WTC11 (cell line): ENCODE measurements around the gene TAS2R40.

Source experiments
- CTCF ChIP-seq: fragments of 200-600 bp; IDR thresholded peaks from 2 replicates; pipeline ENCODE4 v1.8.0; 2022; ENCODE audit warnings: antibody characterized with exemption
- ESRRA ChIP-seq: sonication (generic); formaldehyde crosslinking; IDR thresholded peaks from 2 replicates; pipeline ENCODE4 v1.8.1; 2022; ENCODE audit warnings: mild to moderate bottlenecking, missing genetic modification reagents, borderline replicate concordance
- FOXP1 ChIP-seq: sonication (generic); formaldehyde crosslinking; IDR thresholded peaks from 2 replicates; pipeline ENCODE4 v1.8.0; 2022; ENCODE audit warnings: missing genetic modification reagents, mild to moderate bottlenecking, moderate library complexity, borderline replicate concordance
- IRF2 ChIP-seq: sonication (generic); formaldehyde crosslinking; IDR thresholded peaks from 2 replicates; pipeline ENCODE4 v1.8.0; 2022; ENCODE audit warnings: low read depth, missing genetic modification reagents, borderline replicate concordance
- RELA ChIP-seq: sonication (generic); formaldehyde crosslinking; IDR thresholded peaks from 2 replicates; pipeline ENCODE4 v1.8.1; 2022; ENCODE audit warnings: missing genetic modification reagents, mild to moderate bottlenecking, borderline replicate concordance
- SOX15 ChIP-seq: fragments of 250-450 bp; sonication (Bioruptor Pico); IDR thresholded peaks from 2 replicates; pipeline ENCODE4 v1.9.0; 2021; ENCODE audit warnings: mild to moderate bottlenecking
- SP1 ChIP-seq: sonication (generic); formaldehyde crosslinking; conservative IDR thresholded peaks from 2 replicates; pipeline ENCODE4 v1.8.1; 2022; ENCODE audit warnings: missing genetic modification reagents
- TCF7 ChIP-seq: sonication (generic); formaldehyde crosslinking; IDR thresholded peaks from 2 replicates; pipeline ENCODE4 v1.8.0; 2022; ENCODE audit warnings: mild to moderate bottlenecking, low read depth, missing genetic modification reagents, moderate library complexity
- TEAD1 ChIP-seq: sonication (generic); formaldehyde crosslinking; IDR thresholded peaks from 2 replicates; pipeline ENCODE4 v1.8.0; 2022; ENCODE audit warnings: mild to moderate bottlenecking, missing genetic modification reagents
- TP53 ChIP-seq: sonication (generic); formaldehyde crosslinking; IDR thresholded peaks from 2 replicates; pipeline ENCODE4 v1.8.1; 2023; ENCODE audit warnings: mild to moderate bottlenecking, missing genetic modification reagents
- ZNF423 ChIP-seq: fragments of 250-450 bp; sonication (Bioruptor Pico); IDR thresholded peaks from 2 replicates; pipeline ENCODE4 v2.1.2; 2022; ENCODE audit warnings: mild to moderate bottlenecking, moderate library complexity
- TF ChIP-seq, protein P1 (sequence below): sonication (generic); formaldehyde crosslinking; IDR thresholded peaks from 2 replicates; pipeline ENCODE4 v1.8.1; 2023; ENCODE audit warnings: mild to moderate bottlenecking, missing genetic modification reagents

DNA sequence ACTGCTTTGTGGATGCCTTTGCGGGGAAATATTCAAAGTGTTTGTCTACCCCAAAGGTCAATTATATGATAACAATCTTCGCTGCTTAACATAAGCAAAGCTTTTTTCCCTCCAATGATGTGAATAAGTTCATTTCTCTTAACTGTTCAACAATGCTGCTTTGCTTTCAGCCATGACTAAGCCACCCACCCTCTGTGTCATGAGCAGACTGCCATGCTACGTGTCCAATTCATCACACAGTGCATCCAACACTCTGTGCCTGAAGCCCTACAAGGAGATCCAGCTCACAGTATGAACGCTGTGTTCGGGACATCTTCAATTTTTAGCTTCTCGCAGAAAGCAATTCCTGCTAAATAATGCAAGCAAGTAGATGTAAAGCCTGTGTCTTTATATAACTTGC is 5.7 kb upstream of the TAS2R40 start:
- no peak for TF ChIP-seq CTCF
- TF ChIP-seq, protein P1, sequence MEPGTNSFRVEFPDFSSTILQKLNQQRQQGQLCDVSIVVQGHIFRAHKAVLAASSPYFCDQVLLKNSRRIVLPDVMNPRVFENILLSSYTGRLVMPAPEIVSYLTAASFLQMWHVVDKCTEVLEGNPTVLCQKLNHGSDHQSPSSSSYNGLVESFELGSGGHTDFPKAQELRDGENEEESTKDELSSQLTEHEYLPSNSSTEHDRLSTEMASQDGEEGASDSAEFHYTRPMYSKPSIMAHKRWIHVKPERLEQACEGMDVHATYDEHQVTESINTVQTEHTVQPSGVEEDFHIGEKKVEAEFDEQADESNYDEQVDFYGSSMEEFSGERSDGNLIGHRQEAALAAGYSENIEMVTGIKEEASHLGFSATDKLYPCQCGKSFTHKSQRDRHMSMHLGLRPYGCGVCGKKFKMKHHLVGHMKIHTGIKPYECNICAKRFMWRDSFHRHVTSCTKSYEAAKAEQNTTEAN = no peak
- no peak for TF ChIP-seq SP1 (CRISPR knock-in tag)
- no peak for TF ChIP-seq SOX15 (CRISPR knock-in tag)
- no peak for TF ChIP-seq TEAD1 (CRISPR knock-in tag)
- TF ChIP-seq IRF2 = no peak
- TF ChIP-seq FOXP1 (CRISPR knock-in tag) = no peak
- no peak for TF ChIP-seq ESRRA (CRISPR knock-in tag)
- no peak for TF ChIP-seq TCF7
- no peak for TF ChIP-seq ZNF423 (CRISPR knock-in tag)
- TF ChIP-seq TP53 (CRISPR knock-in tag) = no peak
- no peak for TF ChIP-seq RELA
